Testis (tissue), 3 donors: Measurements from ENCODE around the gene CTSE. TPM values are rescaled to one million over a fixed set of nuclear protein-coding genes. Genes with fewer than 3 reads are reported as not detected.

ENCODE experiments used
- DNase-seq: peaks from one replicate; pipeline ENCODE4 v3.0.0-alpha.2; 2019
- H3K27ac ChIP-seq, 2 donors: fragments of 200-600 bp; sonication (generic); one replicate each; pipeline ENCODE4 v1.5.1; 2019
- H3K27me3 ChIP-seq: fragments of 200-600 bp; sonication (generic); one replicate; pipeline ENCODE4 v1.5.1; 2019
- H3K36me3 ChIP-seq: fragments of 200-600 bp; sonication (generic); one replicate; pipeline ENCODE4 v1.5.1; 2017; ENCODE audit warnings: low read depth; ENCODE audit errors: missing control alignments
- H3K4me1 ChIP-seq: fragments of 200-600 bp; sonication (generic); one replicate; pipeline ENCODE4 v1.5.1; 2019
- H3K4me3 ChIP-seq, 2 donors: fragments of 200-600 bp; sonication (generic); one replicate each; pipeline ENCODE4 v1.5.1; 2017 to 2019
- H3K9me3 ChIP-seq: fragments of 200-600 bp; sonication (generic); one replicate; pipeline ENCODE4 v1.5.1; 2017
- CTCF ChIP-seq, 3 experiments: fragments of 450-650 bp in 2 of 3; fragments of 200-600 bp in 1 of 3; sonication (generic) in 1 of 3; IDR thresholded peaks; one replicate each; pipeline ENCODE4 v1.5.1; 2016 to 2019; ENCODE audit warnings: antibody characterized with exemption in 3 of 3, mild to moderate bottlenecking in 2 of 3, moderate library complexity in 1 of 3
- POLR2A ChIP-seq: fragments of 450-650 bp; IDR thresholded peaks from one replicate; pipeline ENCODE4 v1.6.1; 2017; ENCODE audit warnings: antibody characterized with exemption, mild to moderate bottlenecking, moderate library complexity
- WGBS, 2 donors: methylation state at CpG; one replicate each; pipeline ENCODE4 v1.1.5; 2018; 5-methylcytosine and 5-hydroxymethylcytosine counted together
- intact Hi-C: fragments of 100-400 bp; cut with DNase I; formaldehyde crosslinking; loops from one replicate; pipeline ENCODE4 v1.15.1; 2023; ENCODE audit warnings: low total_unique reads
- polyA plus RNA-seq: library from polyadenylated mRNA; stranded (reverse); fragments of 350-450 nt; fragmentation: Illumina TruSeq; extraction: RNeasy Lipid Tissue Mini Kit (QIAGEN cat#74804); gene quantifications from one replicate; pipeline ENCODE4 v1.2.3, GENCODE V29; 2014; ENCODE audit warnings: low read depth, low replicate concordance; ENCODE audit not compliant: insufficient read depth
- total RNA-seq, 2 donors: library from RNA; depleted of rRNA; stranded (reverse); fragments of >200 nt; gene quantifications; one replicate each; pipeline ENCODE4 v1.2.3, GENCODE V29; 2016

The CTSE gene
- total and polyA plus RNA-seq, 3 donors from 2014 or later, result 0.16 to 0.98 TPM; not detected in 1

GRCh38 chr1:206041640-206042039, 17.9 kb upstream of the CTSE start:
- no peak overlapping the region for H3K4me3 ChIP-seq
- no peaks in the 10 kb centered on the region for H3K9me3 ChIP-seq
- TF ChIP-seq CTCF (IDR thresholded peaks at IDR 0.05), result no peak
- no peak for TF ChIP-seq POLR2A
- H3K27me3 ChIP-seq, result no peaks in the 10 kb centered on the region
- no peaks in the 10 kb centered on the region for H3K4me1 ChIP-seq
- DNase-seq, result peak; percentile 13
- WGBS, 2 donors, result 63 to 64% methylated on average over 7 of the region's 7 CpGs
- intact Hi-C loops, result no loop called here
- H3K27ac ChIP-seq, result no peak overlapping the region
- H3K36me3 ChIP-seq, result no peaks in the 10 kb centered on the region

GRCh38 chr1:206040328-206040727, 16.6 kb upstream of the CTSE start:
- WGBS, 2 donors, result 66 to 68% methylated on average over 5 of the region's 5 CpGs
- H3K4me1 ChIP-seq, result no peaks in the 10 kb centered on the region

GRCh38 chr1:206039046-206039973, 15.6 kb upstream of the CTSE start:
- no peaks in the 10 kb centered on the region for H3K36me3 ChIP-seq
- TF ChIP-seq POLR2A (no peak), CTCF (IDR thresholded peaks at IDR 0.05) (no peak)
- H3K9me3 ChIP-seq, result no peaks in the 10 kb centered on the region
- no peaks in the 10 kb centered on the region for H3K4me1 ChIP-seq
- WGBS, 2 donors, result 47 to 60% methylated on average over 7 of the region's 7 CpGs
- DNase-seq, result no peak
- no peaks in the 10 kb centered on the region for H3K27me3 ChIP-seq
- intact Hi-C loops, result no loop called here
- no peak overlapping the region for H3K27ac ChIP-seq
- no peak overlapping the region for H3K4me3 ChIP-seq

More at GRCh38 chr1:206040328-206040727, 16.6 kb upstream of the CTSE start:
- no peak for TF ChIP-seq POLR2A
- no peak for TF ChIP-seq CTCF (IDR thresholded peaks at IDR 0.05)
- Histone ChIP-seq H3K4me3 (no peak overlapping the region), H3K27me3 (no peaks in the 10 kb centered on the region), H3K9me3 (no peaks in the 10 kb centered on the region), H3K36me3 (no peaks in the 10 kb centered on the region), H3K27ac (no peak overlapping the region)
- intact Hi-C loops, result no loop called here
- DNase-seq, result no peak

GRCh38 chr1:206037581-206037980, 13.9 kb upstream of the CTSE start:
- DNase-seq, result no peak
- H3K36me3 ChIP-seq, result no peaks in the 10 kb centered on the region
- no peaks in the 10 kb centered on the region for H3K27me3 ChIP-seq
- no peaks in the 10 kb centered on the region for H3K4me1 ChIP-seq
- intact Hi-C loops, result no loop called here
- 80 to 88% methylated on average over 9 of the region's 9 CpGs for WGBS, 2 donors
- TF ChIP-seq CTCF (IDR thresholded peaks at IDR 0.05) (no peak), POLR2A (no peak)
- no peaks in the 10 kb centered on the region for H3K9me3 ChIP-seq
- H3K27ac ChIP-seq, result no peak overlapping the region
- no peak overlapping the region for H3K4me3 ChIP-seq
